ENCODE results near the gene JUN. TPM values are rescaled to one million over a fixed set of nuclear protein-coding genes. Genes with fewer than 3 reads are reported as not detected.

JUN gene
- total and polyA plus RNA-seq, 9 donors: 50.7 to 740 (median 155) TPM

GRCh38 chr1:58768971-58769808, 14.7 kb downstream of the JUN start:
- Histone ChIP-seq H3K27ac (no peak overlapping the region), H3K36me3 (no peaks in the 10 kb centered on the region), H3K4me1 (ENCODE audit: insufficient read depth) (no peaks in the 10 kb centered on the region), H3K4me3 (no peak overlapping the region), H3K9me3 (no peaks in the 10 kb centered on the region), H3K27me3 (no peaks in the 10 kb centered on the region)
- 34 to 40% (median 40%) methylated on average over 22 of the region's 22 CpGs for WGBS, 3 donors
- intact Hi-C loops (cut with DNase I): loop anchor here in 1 of 4 donors (2.0 kb wide), 1 partner anchor 30 kb away; no protein-coding TSS in a partner anchor
- peak; percentile 78 to 91 (median 86) for DNase-seq
- TF ChIP-seq POLR2A (IDR thresholded peaks at IDR 0.05) (no peak), CTCF (IDR thresholded peaks at IDR 0.05) (peak; percentile 59 to 73 (median 73)), EP300 (IDR thresholded peaks at IDR 0.05) (no peak)

DNA sequence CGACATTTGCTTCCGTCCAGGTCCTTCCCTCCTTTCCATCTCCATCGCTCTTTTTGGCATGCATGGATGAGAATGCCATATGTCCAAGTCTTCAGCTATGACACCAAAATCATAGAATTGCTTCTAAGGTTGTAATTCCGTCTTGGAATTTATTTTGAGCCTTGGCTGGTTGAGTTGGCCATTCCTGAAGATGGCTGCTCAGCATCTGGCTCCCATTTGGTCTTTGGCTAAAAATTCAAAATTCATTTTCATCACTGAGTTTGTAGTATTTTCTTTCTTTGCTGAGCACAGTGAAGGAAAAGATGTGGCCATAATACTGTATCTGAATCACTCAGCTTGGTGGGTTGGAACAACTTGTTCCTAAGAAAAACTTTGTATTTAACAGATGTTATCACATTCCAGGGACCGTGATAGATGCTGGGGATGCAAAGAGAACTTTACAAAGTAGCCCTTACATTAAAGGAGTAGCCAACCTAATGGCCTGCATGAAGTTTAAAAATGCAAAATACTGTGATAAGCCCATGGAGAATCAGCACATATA, 15.6 kb downstream of the JUN start:
- no peak overlapping the region for H3K4me3 ChIP-seq

DNA sequence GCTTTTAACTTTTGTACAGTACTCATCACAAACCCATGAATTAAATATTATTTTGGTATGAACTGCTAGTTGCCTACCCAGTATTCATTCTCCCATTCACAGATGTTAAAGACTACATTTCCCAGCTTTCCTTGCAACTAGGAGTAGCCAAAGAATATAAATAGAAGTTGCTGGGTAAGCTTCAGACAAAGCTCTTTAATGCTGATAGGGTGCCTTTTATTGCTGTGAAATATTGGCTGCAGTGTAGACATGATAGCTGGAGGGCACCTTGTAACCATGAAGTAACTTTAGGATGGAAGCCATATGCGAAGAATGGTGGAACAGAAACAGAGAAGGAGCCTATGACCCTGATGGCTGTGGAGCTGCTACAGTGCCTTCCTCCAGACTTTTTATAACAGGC, 16.7 kb downstream of the JUN start:
- WGBS, 3 donors: 95 to 100% (median 97%) methylated on average over 1 of the region's 1 CpG

More for the DNA sequence above, 15.6 kb downstream of the JUN start:
- TF ChIP-seq CTCF (IDR thresholded peaks at IDR 0.05) (no peak), EP300 (IDR thresholded peaks at IDR 0.05) (no peak), POLR2A (IDR thresholded peaks at IDR 0.05) (no peak)
- Histone ChIP-seq H3K27ac (no peak overlapping the region), H3K9me3 (no peaks in the 10 kb centered on the region), H3K36me3 (no peaks in the 10 kb centered on the region), H3K4me1 (ENCODE audit: insufficient read depth) (no peaks in the 10 kb centered on the region), H3K27me3 (no peaks in the 10 kb centered on the region)
- WGBS, 3 donors: 75 to 82% (median 81%) methylated on average over 5 of the region's 5 CpGs
- no peak for DNase-seq
- intact Hi-C loops (cut with DNase I): loop anchor here in 1 of 4 donors (2.0 kb wide), 1 partner anchor 29 kb away; no protein-coding TSS in a partner anchor

DNA sequence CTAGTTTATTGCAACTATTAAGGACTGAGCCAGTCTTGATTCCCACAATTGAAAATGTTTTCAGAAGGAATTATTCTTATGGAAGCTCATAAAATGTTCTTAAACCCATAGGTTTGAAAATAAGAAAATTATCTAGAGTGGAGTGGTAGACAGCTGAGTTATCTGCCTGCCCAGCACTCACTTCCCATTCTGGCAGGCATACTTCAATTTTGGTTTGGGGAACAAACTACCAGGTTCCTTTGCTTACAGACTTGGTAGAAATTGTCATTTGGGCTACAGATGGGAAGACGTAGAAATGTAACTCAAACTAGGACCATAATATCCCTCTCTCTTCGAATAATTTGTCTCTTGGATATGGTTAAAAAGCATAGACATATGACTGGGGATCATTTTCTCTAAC, 18.4 kb downstream of the JUN start:
- H3K27me3 ChIP-seq: no peaks in the 10 kb centered on the region
- no peak for DNase-seq
- 94 to 98% (median 96%) methylated on average over 2 of the region's 2 CpGs for WGBS, 3 donors
- H3K9me3 ChIP-seq: no peaks in the 10 kb centered on the region
- H3K27ac ChIP-seq: no peak overlapping the region
- intact Hi-C loops (cut with DNase I): no loop called here
- no peak overlapping the region for H3K4me3 ChIP-seq
- TF ChIP-seq POLR2A (IDR thresholded peaks at IDR 0.05) (no peak), CTCF (IDR thresholded peaks at IDR 0.05) (no peak), EP300 (IDR thresholded peaks at IDR 0.05) (no peak)
- H3K36me3 ChIP-seq: no peaks in the 10 kb centered on the region
- H3K4me1 ChIP-seq (ENCODE audit: insufficient read depth): no peaks in the 10 kb centered on the region

More for the DNA sequence above, 16.7 kb downstream of the JUN start:
- TF ChIP-seq POLR2A (IDR thresholded peaks at IDR 0.05) (no peak), EP300 (IDR thresholded peaks at IDR 0.05) (no peak), CTCF (IDR thresholded peaks at IDR 0.05) (no peak)
- intact Hi-C loops (cut with DNase I): no loop called here
- Histone ChIP-seq H3K36me3 (no peaks in the 10 kb centered on the region), H3K27ac (no peak overlapping the region), H3K27me3 (no peaks in the 10 kb centered on the region), H3K4me3 (no peak overlapping the region), H3K4me1 (ENCODE audit: insufficient read depth) (no peaks in the 10 kb centered on the region), H3K9me3 (no peaks in the 10 kb centered on the region)
- no peak for DNase-seq
